ENCODE results near the gene AMD1.

DNA sequence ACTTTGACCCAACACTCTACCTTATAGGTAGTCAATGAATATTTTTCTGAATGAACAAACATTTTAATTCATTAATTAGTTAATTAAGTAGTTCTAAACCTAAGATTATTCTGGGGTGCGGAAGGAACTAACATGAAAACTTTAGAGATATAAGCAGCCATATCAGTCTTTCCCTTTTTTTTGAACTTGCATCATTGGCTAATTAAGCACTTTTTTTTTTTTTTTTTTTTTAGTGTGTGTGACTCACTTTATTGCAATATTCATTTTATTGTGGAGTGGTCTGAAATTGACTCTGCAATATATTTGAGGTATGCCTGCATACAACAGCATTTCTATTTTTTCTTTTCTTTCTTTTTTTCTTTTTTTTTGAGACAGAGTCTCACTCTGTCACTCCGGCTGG, 21.8 kb upstream of the AMD1 start:
- TF ChIP-seq MXI1 (IDR thresholded peaks at IDR 0.05; ENCODE audit: low read depth, low read length) (no peak), NR3C1 (CRISPR knock-in tag; IDR thresholded peaks at IDR 0.05) (no peak), ZNF224 (CRISPR knock-in tag; IDR thresholded peaks at IDR 0.05) (no peak), FOXM1 (IDR thresholded peaks at IDR 0.05; ENCODE audit: low read depth) (no peak), FOXM1 (CRISPR knock-in tag; IDR thresholded peaks at IDR 0.05; ENCODE audit: low read depth) (no peak), PHF8 (IDR thresholded peaks at IDR 0.05; ENCODE audit: borderline replicate concordance, low read length) (no peak), PYGO2 (tag; IDR thresholded peaks at IDR 0.05) (no peak), MYC (IDR thresholded peaks at IDR 0.05; ENCODE audit: low read depth, low read length) (no peak), MYC (CRISPR knock-in tag; IDR thresholded peaks at IDR 0.05; ENCODE audit: borderline replicate concordance, low read depth) (no peak), ZSCAN32 (CRISPR knock-in tag; IDR thresholded peaks at IDR 0.05) (no peak), SMARCB1 (IDR thresholded peaks at IDR 0.05; ENCODE audit: insufficient read length, low read depth) (no peak), SIN3A (IDR thresholded peaks at IDR 0.05; ENCODE audit: borderline replicate concordance in 2 of 2, control insufficient read depth in 1 of 2, low read depth in 2 of 2, low read length in 2 of 2) (no peak)
- TF ChIP-seq, protein P1, sequence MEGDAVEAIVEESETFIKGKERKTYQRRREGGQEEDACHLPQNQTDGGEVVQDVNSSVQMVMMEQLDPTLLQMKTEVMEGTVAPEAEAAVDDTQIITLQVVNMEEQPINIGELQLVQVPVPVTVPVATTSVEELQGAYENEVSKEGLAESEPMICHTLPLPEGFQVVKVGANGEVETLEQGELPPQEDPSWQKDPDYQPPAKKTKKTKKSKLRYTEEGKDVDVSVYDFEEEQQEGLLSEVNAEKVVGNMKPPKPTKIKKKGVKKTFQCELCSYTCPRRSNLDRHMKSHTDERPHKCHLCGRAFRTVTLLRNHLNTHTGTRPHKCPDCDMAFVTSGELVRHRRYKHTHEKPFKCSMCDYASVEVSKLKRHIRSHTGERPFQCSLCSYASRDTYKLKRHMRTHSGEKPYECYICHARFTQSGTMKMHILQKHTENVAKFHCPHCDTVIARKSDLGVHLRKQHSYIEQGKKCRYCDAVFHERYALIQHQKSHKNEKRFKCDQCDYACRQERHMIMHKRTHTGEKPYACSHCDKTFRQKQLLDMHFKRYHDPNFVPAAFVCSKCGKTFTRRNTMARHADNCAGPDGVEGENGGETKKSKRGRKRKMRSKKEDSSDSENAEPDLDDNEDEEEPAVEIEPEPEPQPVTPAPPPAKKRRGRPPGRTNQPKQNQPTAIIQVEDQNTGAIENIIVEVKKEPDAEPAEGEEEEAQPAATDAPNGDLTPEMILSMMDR (IDR thresholded peaks at IDR 0.05 in 2 of 3, conservative IDR thresholded peaks at IDR 0.05 in 1 of 3; ENCODE audit: insufficient read depth in 2 of 3, low read depth in 1 of 3, low read length in 3 of 3): no peak
- TF ChIP-seq, protein P2, sequence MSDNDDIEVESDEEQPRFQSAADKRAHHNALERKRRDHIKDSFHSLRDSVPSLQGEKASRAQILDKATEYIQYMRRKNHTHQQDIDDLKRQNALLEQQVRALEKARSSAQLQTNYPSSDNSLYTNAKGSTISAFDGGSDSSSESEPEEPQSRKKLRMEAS (CRISPR knock-in tag; IDR thresholded peaks at IDR 0.05): no peak
